Mucosa of stomach (tissue), 1 donor: ENCODE results near the gene WEE1.
"Not testable (repeated sequence)": the region's sequence is repeated elsewhere in the genome, so short reads cannot be mapped to it uniquely, and the experiment has no call there.

Source experiments
- H3K27me3 ChIP-seq: one replicate; pipeline ENCODE4 v1.7.0; 2013; ENCODE audit warnings: mild to moderate bottlenecking, low read length; ENCODE audit not compliant: control insufficient read depth, insufficient read depth
- H3K36me3 ChIP-seq: one replicate; pipeline ENCODE4 v1.7.0; 2013; ENCODE audit warnings: low read length; ENCODE audit not compliant: control insufficient read depth, insufficient read depth
- H3K4me1 ChIP-seq: one replicate; pipeline ENCODE4 v1.7.0; 2013; ENCODE audit warnings: mild to moderate bottlenecking, low read length; ENCODE audit not compliant: control insufficient read depth, insufficient read depth
- H3K4me3 ChIP-seq: one replicate; pipeline ENCODE4 v1.7.0; 2013; ENCODE audit warnings: low read length
- H3K9ac ChIP-seq: one replicate; pipeline ENCODE4 v1.7.0; 2013; ENCODE audit warnings: mild to moderate bottlenecking, low read length, moderate library complexity
- H3K9me3 ChIP-seq: one replicate; pipeline ENCODE4 v1.7.0; 2013; ENCODE audit warnings: mild to moderate bottlenecking, low read length, moderate library complexity; ENCODE audit not compliant: control insufficient read depth
- donor health status: Pancreatic carcinoma.

Gene WEE1

DNA sequence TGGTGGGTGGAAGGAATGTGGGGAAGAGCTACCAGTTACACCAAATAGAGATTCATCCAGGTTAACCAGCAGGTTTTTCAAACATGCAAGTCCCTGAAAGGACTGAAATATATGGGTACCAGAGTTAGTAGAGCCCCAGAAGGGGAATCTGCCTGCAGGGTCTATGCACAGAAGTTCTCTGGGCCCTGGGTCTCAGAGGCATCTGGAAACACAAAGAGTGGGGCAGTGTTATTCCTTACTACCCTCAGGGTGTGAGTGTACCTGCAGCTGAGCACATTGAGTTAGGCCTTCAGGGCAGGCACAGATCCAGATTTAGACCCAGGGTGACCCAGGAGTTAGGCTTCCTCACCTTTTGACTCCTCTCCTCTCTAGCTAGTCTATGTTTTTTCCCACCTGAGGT, 46.5 kb downstream of the WEE1 start:
- no peak overlapping the region for H3K4me3 ChIP-seq

DNA sequence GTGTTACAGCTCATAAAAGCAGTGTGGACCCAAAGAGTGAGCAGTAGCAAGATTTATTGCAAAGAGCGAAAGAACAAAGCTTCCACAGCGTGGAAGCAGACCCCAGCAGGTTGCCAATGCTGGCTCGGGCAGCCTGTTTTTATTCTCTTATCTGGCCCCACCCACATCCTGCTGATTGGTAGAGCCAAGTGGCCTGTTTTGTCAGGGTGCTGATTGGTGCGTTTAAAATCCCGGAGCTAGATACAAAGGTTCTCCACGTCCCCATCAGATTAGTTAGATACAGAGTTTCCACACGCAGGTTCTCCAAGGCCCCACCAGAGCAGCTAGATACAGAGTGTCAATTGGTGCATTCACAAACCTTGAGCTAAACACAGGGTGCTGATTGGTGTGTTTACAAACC, 48.9 kb downstream of the WEE1 start:
- H3K4me3 ChIP-seq, H3K27me3 ChIP-seq, H3K9me3 ChIP-seq, H3K36me3 ChIP-seq, H3K9ac ChIP-seq, H3K4me1 ChIP-seq: not testable (repeated sequence)

More for the DNA sequence above, 46.5 kb downstream of the WEE1 start:
- H3K9ac ChIP-seq = no peak overlapping the region
- H3K27me3 ChIP-seq = no peaks in the 10 kb centered on the region
- H3K9me3 ChIP-seq = no peaks in the 10 kb centered on the region
- H3K36me3 ChIP-seq = no peaks in the 10 kb centered on the region
- H3K4me1 ChIP-seq = no peaks in the 10 kb centered on the region

DNA sequence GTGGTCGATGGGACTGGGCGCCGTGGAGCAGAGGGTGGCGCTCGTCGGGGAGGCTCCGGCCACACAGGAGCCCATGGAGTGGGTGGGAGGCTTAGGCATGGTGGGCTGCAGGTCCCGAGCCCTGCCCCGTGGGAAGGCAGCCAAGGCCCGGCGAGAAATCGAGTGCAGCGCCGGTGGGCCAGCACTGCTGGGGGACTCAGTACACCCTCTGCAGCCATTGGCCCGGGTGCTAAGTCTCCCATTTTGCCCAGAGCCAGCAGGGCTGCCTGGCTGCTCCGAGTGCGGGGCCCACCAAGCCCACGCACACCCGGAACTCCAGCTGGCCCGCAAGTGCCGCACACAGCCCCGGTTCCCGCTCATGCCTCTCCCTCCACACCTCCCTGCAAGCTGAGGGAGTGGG, 49.6 kb downstream of the WEE1 start:
- not testable (repeated sequence) for H3K9me3 ChIP-seq, H3K4me3 ChIP-seq, H3K36me3 ChIP-seq, H3K27me3 ChIP-seq, H3K4me1 ChIP-seq, H3K9ac ChIP-seq

DNA sequence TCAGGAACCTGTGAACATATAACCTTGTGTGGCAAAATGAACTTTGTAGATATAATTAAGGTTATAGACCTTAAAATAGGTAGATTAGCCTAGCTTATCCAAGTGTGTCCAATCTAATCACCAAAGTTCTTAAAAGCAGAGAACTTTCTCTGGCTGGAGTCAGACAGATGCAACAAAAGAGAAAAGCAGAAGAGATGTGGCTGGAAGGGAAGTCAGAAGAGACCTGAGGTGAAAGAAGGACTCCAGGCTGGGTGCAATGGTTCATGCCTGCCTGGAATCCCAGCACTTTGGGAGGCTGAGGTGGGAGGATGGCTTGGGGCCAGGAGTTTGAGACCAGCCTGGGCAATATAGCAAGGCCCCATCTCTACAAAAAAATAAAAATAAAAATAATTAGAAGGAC, 51.0 kb downstream of the WEE1 start:
- Histone ChIP-seq H3K27me3 (no peaks in the 10 kb centered on the region), H3K4me1 (no peaks in the 10 kb centered on the region), H3K4me3 (no peak overlapping the region), H3K9ac (no peak overlapping the region), H3K36me3 (no peaks in the 10 kb centered on the region), H3K9me3 (no peaks in the 10 kb centered on the region)

DNA sequence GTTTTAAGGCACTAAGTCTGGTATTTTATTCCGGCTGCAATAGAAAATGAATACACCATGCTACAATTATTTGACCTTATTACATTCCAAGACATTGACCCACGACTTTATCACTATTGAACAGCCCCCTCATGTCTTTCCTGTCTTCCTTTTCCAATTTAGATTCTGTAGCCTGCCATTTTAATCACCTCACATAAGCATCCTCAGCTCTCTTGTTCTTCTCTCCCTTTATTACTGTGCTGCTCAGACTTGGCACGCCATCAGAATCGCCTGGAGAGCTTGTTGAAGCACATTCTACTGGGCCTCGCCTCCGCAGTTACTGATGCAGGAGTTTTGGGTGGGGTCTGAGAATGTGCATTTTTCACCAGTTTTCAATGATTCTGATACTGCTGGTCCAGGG, 51.7 kb downstream of the WEE1 start:
- H3K4me1 ChIP-seq = no peaks in the 10 kb centered on the region
- H3K9me3 ChIP-seq = no peaks in the 10 kb centered on the region
- no peaks in the 10 kb centered on the region for H3K36me3 ChIP-seq
- no peaks in the 10 kb centered on the region for H3K27me3 ChIP-seq
- H3K9ac ChIP-seq = no peak overlapping the region
- H3K4me3 ChIP-seq = no peak overlapping the region

DNA sequence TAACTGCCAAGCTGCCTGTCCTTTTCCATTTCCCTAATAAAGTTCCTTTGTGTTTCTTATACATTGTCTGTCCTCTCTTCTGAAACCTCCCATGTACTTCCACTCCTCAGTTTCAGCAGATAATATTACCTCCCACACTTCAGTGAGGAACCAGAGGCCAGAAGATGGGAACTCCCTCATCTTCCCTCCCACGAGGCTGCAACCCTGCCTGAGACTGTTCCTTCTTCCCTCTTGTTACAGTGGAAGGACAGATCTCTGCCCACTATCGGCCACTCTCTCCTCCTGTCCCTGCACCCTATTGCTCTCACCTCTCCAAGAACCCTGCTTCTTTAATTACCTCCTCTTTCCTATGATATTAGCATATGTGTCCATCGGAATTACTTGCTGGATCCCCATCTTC, 52.3 kb downstream of the WEE1 start:
- Histone ChIP-seq H3K4me1 (no peaks in the 10 kb centered on the region), H3K36me3 (no peaks in the 10 kb centered on the region), H3K9ac (no peak overlapping the region), H3K27me3 (no peaks in the 10 kb centered on the region), H3K9me3 (no peaks in the 10 kb centered on the region), H3K4me3 (no peak overlapping the region)

DNA sequence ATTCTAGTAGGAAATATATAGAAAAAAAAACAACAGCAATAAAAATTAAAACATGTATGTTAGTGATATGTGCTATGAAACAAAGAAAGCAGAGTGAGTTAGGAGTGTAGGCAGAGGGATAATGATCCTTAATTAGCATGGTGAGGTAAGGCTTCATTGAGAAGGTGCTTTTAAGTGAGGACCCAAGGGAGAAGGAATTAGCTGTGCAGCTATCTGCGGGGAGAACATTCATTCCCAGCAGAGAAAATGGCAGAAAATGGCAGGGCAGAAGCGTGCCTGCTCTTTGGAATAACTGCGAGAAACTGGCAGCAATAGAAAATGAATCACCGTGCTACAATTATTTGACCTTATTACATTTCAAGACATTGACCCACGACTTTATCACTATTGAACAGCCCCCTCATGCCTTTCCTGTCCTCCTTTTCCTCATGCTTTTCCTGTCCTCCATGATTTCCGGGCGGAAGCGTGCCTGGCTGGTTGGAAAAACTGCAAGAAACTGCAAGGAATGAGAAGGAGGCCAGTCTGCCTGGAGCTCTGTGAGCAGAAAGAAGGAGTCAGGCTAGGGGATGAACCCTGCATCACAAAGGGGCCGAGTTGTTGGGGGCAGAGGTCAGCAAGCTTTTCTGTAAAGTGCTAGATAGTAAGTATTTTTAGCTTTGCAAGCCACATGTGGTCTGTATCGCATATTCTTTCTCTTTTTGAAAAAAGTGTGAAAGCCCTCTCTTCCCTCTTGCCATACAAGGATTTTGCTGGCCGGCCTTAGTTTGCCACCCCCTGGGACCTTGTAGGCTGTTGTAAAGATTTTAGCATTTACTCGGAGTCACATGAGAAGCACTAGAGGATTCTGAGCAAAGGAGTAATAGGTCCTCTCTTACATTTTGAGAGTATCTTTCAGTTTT, 53.3 kb downstream of the WEE1 start:
- no peaks in the 10 kb centered on the region for H3K36me3 ChIP-seq
- H3K9me3 ChIP-seq = no peaks in the 10 kb centered on the region
- H3K9ac ChIP-seq = no peak overlapping the region
- H3K27me3 ChIP-seq = no peaks in the 10 kb centered on the region
- no peak overlapping the region for H3K4me3 ChIP-seq
- no peaks in the 10 kb centered on the region for H3K4me1 ChIP-seq

DNA sequence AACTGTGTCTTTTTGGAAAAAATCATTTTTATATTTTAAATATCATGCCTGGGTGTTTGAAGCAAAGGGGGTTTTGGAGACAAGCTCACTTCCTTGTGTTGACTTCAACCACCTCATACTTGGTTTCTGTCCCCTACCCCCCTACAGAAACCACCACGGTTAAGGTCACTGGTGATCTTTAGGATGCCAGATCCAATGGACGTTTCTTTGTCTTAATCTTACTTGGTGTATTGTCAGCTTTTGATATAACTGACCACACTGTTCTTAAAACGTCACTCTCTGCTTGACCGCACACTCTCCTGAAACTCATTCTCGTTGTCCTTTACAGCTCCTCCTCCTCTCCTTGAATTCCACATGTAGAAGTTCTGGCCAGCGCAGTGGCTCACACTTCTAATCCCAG, 55.6 kb downstream of the WEE1 start:
- H3K27me3 ChIP-seq = no peaks in the 10 kb centered on the region
- H3K4me1 ChIP-seq = no peaks in the 10 kb centered on the region
- H3K9ac ChIP-seq = no peak overlapping the region
- H3K4me3 ChIP-seq = no peak overlapping the region
- H3K9me3 ChIP-seq = no peaks in the 10 kb centered on the region
- H3K36me3 ChIP-seq = no peaks in the 10 kb centered on the region

DNA sequence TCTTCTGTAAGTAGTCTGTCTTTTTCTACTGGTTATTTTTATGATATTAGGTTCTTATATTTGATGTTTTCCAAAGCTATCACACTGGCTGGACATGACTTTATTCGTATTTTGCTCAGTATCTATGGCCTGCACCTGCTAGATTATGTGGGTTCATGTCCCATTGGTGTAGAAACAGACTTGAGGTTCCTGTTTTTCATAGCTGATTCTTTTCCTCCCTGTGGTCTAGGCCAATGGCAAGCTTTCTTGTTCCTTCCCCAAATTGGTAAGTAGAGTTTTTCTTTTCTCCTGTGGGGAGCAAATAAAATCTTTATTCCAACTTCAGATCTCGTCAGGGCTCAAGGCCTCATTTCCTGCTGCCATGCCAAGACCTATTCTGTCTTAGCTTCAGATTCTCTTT, 60.2 kb downstream of the WEE1 start:
- Histone ChIP-seq H3K4me3 (no peak overlapping the region), H3K27me3 (no peaks in the 10 kb centered on the region), H3K9ac (no peak overlapping the region), H3K4me1 (no peaks in the 10 kb centered on the region), H3K9me3 (no peaks in the 10 kb centered on the region), H3K36me3 (no peaks in the 10 kb centered on the region)

DNA sequence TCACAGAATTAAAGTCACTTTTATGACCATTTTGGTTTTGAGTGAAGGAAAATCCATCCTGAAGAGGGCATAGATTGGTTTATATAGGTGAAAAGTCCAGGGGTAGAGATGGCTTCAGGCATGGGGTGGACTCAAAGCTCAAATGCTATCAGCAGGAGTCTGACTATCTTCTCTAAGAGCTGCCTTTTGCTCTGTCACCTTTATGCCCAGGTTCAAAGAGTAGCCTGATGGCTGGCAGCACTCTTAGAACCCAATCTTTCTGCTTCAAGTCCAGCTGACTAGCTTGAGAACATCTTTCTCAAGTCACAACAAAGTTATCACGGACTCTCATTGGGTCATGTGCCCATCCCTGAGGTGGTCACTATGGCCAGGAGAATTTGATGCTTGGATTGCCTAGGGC, 63.2 kb downstream of the WEE1 start:
- Histone ChIP-seq H3K27me3 (no peaks in the 10 kb centered on the region), H3K4me1 (peaks cover 10% of the 10 kb centered on the region), H3K9me3 (no peaks in the 10 kb centered on the region), H3K9ac (no peak overlapping the region), H3K4me3 (no peak overlapping the region), H3K36me3 (no peaks in the 10 kb centered on the region)

DNA sequence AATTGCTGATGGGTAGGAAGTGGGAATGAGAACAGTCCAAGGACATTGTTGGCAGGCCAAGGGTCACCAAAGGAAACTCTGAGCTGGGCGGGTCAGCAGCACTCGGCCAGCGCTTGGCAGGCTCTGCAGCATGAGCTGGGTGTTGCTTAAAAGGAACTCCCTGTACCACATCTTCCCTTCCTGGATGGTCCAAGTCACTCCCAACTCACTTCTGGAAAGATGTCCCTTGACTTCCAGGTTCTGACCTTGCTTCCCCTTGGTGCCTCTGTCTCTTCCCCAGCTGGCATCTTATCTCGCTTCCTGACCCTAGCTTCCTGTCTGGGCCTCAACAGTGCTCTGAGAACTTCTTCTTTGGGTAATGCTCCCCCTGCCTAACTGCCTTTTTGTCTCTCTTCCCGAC, 65.6 kb downstream of the WEE1 start:
- Histone ChIP-seq H3K36me3 (no peaks in the 10 kb centered on the region), H3K9ac (no peak overlapping the region), H3K4me3 (no peak overlapping the region), H3K27me3 (no peaks in the 10 kb centered on the region), H3K4me1 (peaks cover 10% of the 10 kb centered on the region), H3K9me3 (no peaks in the 10 kb centered on the region)
